Neural progenitor cell (in vitro differentiated cells): ENCODE results near the gene TNIP2. TPM values are rescaled to one million over a fixed set of nuclear protein-coding genes. Genes with fewer than 3 reads are reported as not detected.

Experiments
- DNase-seq: peaks from one replicate; pipeline ENCODE4 v3.0.0-alpha.2; 2016; ENCODE audit warnings: low spot score
- H2AFZ ChIP-seq: fragments of 200-600 bp; sonication (generic); replicated peaks from 2 replicates; pipeline ENCODE4 v1.6.1; 2016; ENCODE audit warnings: antibody characterized with exemption
- H3F3A ChIP-seq: fragments of 200-600 bp; sonication (generic); 2 replicates; pipeline ENCODE4 v1.6.1; 2016; ENCODE audit warnings: antibody characterized with exemption, low read depth
- H3K27ac ChIP-seq: fragments of 200-600 bp; sonication (generic); 2 replicates; pipeline ENCODE4 v1.5.1; 2016; ENCODE audit warnings: mild to moderate bottlenecking
- H3K27me3 ChIP-seq: fragments of 200-600 bp; sonication (generic); 2 replicates; pipeline ENCODE4 v1.6.1; 2016; ENCODE audit warnings: mild to moderate bottlenecking, moderate library complexity
- H3K36me3 ChIP-seq: fragments of 200-600 bp; sonication (generic); 2 replicates; pipeline ENCODE4 v1.5.1; 2016
- H3K4me1 ChIP-seq: fragments of 200-600 bp; sonication (generic); 2 replicates; pipeline ENCODE4 v1.6.1; 2016; ENCODE audit warnings: mixed run types
- H3K4me2 ChIP-seq: fragments of 200-600 bp; sonication (generic); 2 replicates; pipeline ENCODE4 v1.6.1; 2016
- H3K4me3 ChIP-seq: fragments of 200-600 bp; sonication (generic); 2 replicates; pipeline ENCODE4 v1.5.1; 2016
- H3K79me2 ChIP-seq: fragments of 200-600 bp; sonication (generic); 2 replicates; pipeline ENCODE4 v1.6.1; 2016; ENCODE audit warnings: low read depth
- H3K9ac ChIP-seq: fragments of 200-600 bp; sonication (generic); 2 replicates; pipeline ENCODE4 v1.6.1; 2016
- H3K9me3 ChIP-seq: fragments of 200-600 bp; sonication (generic); 2 replicates; pipeline ENCODE4 v1.5.1; 2016; ENCODE audit warnings: low read depth
- H4K20me1 ChIP-seq: fragments of 200-600 bp; sonication (generic); 2 replicates; pipeline ENCODE4 v1.6.1; 2016; ENCODE audit warnings: low read depth
- H3K27ac Mint-ChIP-seq: 3 replicates; pipeline ENCODE4 v1.8.0; 2021; ENCODE audit warnings: mixed read lengths
- H3K27me3 Mint-ChIP-seq: 2 replicates; pipeline ENCODE4 v1.8.0; 2022; ENCODE audit warnings: low read depth, mild to moderate bottlenecking, inconsistent platforms, moderate library complexity, mixed read lengths; ENCODE audit not compliant: insufficient read depth
- H3K36me3 Mint-ChIP-seq: 3 replicates; pipeline ENCODE4 v1.8.0; 2021; ENCODE audit warnings: mixed read lengths
- H3K4me1 Mint-ChIP-seq: 3 replicates; pipeline ENCODE4 v1.8.0; 2021; ENCODE audit warnings: mixed read lengths
- H3K4me3 Mint-ChIP-seq: 3 replicates; pipeline ENCODE4 v1.8.0; 2021; ENCODE audit warnings: mild to moderate bottlenecking, moderate library complexity, mixed read lengths
- H3K9me3 Mint-ChIP-seq: 3 replicates; pipeline ENCODE4 v1.8.0; 2020; ENCODE audit warnings: mixed read lengths
- CTCF ChIP-seq: fragments of 200-600 bp; sonication (generic); IDR thresholded peaks from 2 replicates; pipeline ENCODE4 v1.5.1; 2017; ENCODE audit warnings: antibody characterized with exemption, mild to moderate bottlenecking
- EZH2 ChIP-seq: fragments of 200-600 bp; sonication (generic); IDR thresholded peaks from 2 replicates; pipeline ENCODE4 v1.6.1; 2017; ENCODE audit warnings: antibody characterized with exemption, mild to moderate bottlenecking, moderate library complexity
- EZH2phosphoT487 ChIP-seq: fragments of 200-600 bp; sonication (generic); IDR thresholded peaks from 2 replicates; pipeline ENCODE4 v1.6.1; 2017; ENCODE audit warnings: antibody characterized with exemption
- total RNA-seq: library from RNA; depleted of rRNA; stranded (reverse); fragments of >200 nt; gene quantifications from 2 replicates; pipeline ENCODE4 v1.2.3, GENCODE V29; 2015; ENCODE audit warnings: low replicate concordance

TNIP2 gene
- total RNA-seq, 1 donor from 2014 or later, result 24.5 TPM

GRCh38 chr4:2791518-2792395 lies 35.6 kb upstream of the TNIP2 start:
- Histone ChIP-seq H3K9me3 (no peaks in the 10 kb centered on the region), H3K79me2 (no peaks in the 10 kb centered on the region), H4K20me1 (no peaks in the 10 kb centered on the region), H3K36me3 (no peaks in the 10 kb centered on the region), H3K27me3 (peaks cover 32% of the 10 kb centered on the region), H3K4me1 (no peaks in the 10 kb centered on the region), H3K4me3 (no peak overlapping the region), H3K27ac (no peak overlapping the region), H3K4me2 (no peak overlapping the region), H3K9ac (no peak overlapping the region), H3F3A (peaks cover 5% of the 10 kb centered on the region), H2AFZ (no peak overlapping the region)
- DNase-seq, result peak; percentile 1
- Mint-ChIP-seq H3K4me3 (peak overlapping the region; percentile 30), H3K36me3 (no peaks in the 10 kb centered on the region), H3K27me3 (peaks cover 14% of the 10 kb centered on the region), H3K9me3 (no peaks in the 10 kb centered on the region), H3K4me1 (peaks cover 10% of the 10 kb centered on the region), H3K27ac (no peak overlapping the region)
- no peak for TF ChIP-seq EZH2
- TF ChIP-seq EZH2phosphoT487, result no peak
- no peak for TF ChIP-seq CTCF

GRCh38 chr4:2790583-2791517 lies 34.7 kb upstream of the TNIP2 start:
- Mint-ChIP-seq H3K4me1 (peaks cover 8% of the 10 kb centered on the region), H3K36me3 (no peaks in the 10 kb centered on the region), H3K27me3 (peaks cover 14% of the 10 kb centered on the region), H3K27ac (no peak overlapping the region), H3K4me3 (no peak overlapping the region), H3K9me3 (no peaks in the 10 kb centered on the region)
- H3K27me3 ChIP-seq, result peaks cover 32% of the 10 kb centered on the region
- TF ChIP-seq EZH2 (no peak), EZH2phosphoT487 (no peak), CTCF (no peak)
- H3K9ac ChIP-seq, result no peak overlapping the region
- no peaks in the 10 kb centered on the region for H3K4me1 ChIP-seq
- H2AFZ ChIP-seq, result no peak overlapping the region
- H3F3A ChIP-seq, result peaks cover 5% of the 10 kb centered on the region
- H3K36me3 ChIP-seq, result no peaks in the 10 kb centered on the region
- no peaks in the 10 kb centered on the region for H4K20me1 ChIP-seq
- H3K27ac ChIP-seq, result no peak overlapping the region
- H3K9me3 ChIP-seq, result no peaks in the 10 kb centered on the region
- no peak overlapping the region for H3K4me2 ChIP-seq
- no peak for DNase-seq
- H3K4me3 ChIP-seq, result no peak overlapping the region
- H3K79me2 ChIP-seq, result no peaks in the 10 kb centered on the region

- peaks cover 12% of the 10 kb centered on the region for H3K27me3 Mint-ChIP-seq
- Histone ChIP-seq H3K27me3 (peaks cover 29% of the 10 kb centered on the region), H3F3A (peaks cover 7% of the 10 kb centered on the region), H3K4me1 (no peaks in the 10 kb centered on the region), H3K27ac (no peak overlapping the region), H4K20me1 (no peaks in the 10 kb centered on the region), H3K4me2 (no peak overlapping the region), H3K36me3 (no peaks in the 10 kb centered on the region), H3K9ac (no peak overlapping the region), H3K4me3 (no peak overlapping the region), H3K79me2 (no peaks in the 10 kb centered on the region), H2AFZ (no peak overlapping the region), H3K9me3 (no peaks in the 10 kb centered on the region)
- DNase-seq, result no peak
- H3K36me3 Mint-ChIP-seq, result no peaks in the 10 kb centered on the region
- peak overlapping the region; percentile 39 for H3K4me3 Mint-ChIP-seq
- no peak for TF ChIP-seq EZH2
- TF ChIP-seq EZH2phosphoT487, result no peak
- no peak for TF ChIP-seq CTCF
- H3K4me1 Mint-ChIP-seq, result peaks cover 8% of the 10 kb centered on the region
- peaks cover 2% of the 10 kb centered on the region for H3K9me3 Mint-ChIP-seq
- H3K27ac Mint-ChIP-seq, result peak overlapping the region; percentile 11
Observed at GRCh38 chr4:2789793-2790582, 33.9 kb upstream of the TNIP2 start.
